Measurements from ENCODE around the gene SSU72.

GRCh38 chr1:1540818-1541628, 33.6 kb downstream of the SSU72 start:
- TF ChIP-seq EZH2 (IDR thresholded peaks at IDR 0.05; ENCODE audit: borderline replicate concordance, low read length) (no peak), CTCF (IDR thresholded peaks at IDR 0.05; ENCODE audit: low read length) (no peak)

Measured in OCI-LY1 (cell line).